ENCODE data around the gene AIF1. TPM values are rescaled to one million over a fixed set of nuclear protein-coding genes. Genes with fewer than 3 reads are reported as not detected.

AIF1 gene
- total and polyA plus RNA-seq, 9 donors = 4.5 to 82.4 (median 13.3) TPM

DNA sequence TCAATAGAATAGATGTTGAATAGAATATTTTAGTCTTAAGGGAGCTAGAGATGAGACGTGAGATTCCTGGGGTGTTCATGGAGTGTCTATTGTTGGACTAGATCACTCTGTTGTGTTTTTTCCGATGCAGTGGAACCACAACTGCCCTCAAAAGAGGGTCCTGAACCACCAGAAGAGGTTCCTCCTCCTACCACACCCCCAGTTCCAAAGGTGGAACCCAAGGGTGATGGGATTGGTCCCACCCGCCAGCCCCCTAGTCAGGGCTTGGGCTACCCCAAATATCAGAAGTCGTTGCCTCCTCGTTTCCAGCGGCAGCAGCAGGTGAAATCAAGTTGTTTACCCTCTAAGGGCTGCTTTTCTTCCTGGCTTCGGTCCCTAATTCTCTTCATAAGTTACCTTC lies 14.0 kb downstream of the AIF1 start:
- no peak overlapping the region for H3K27ac ChIP-seq
- no peaks in the 10 kb centered on the region for H3K27me3 ChIP-seq
- no peaks in the 10 kb centered on the region for H3K9me3 ChIP-seq
- no peaks in the 10 kb centered on the region for H3K4me1 ChIP-seq (ENCODE audit: insufficient read depth)
- intact Hi-C loops (cut with DNase I) = no loop called here
- no peak overlapping the region for H3K4me3 ChIP-seq
- DNase-seq = no peak
- TF ChIP-seq EP300 (IDR thresholded peaks at IDR 0.05) (no peak), POLR2A (IDR thresholded peaks at IDR 0.05) (no peak)
- TF ChIP-seq, protein P1, sequence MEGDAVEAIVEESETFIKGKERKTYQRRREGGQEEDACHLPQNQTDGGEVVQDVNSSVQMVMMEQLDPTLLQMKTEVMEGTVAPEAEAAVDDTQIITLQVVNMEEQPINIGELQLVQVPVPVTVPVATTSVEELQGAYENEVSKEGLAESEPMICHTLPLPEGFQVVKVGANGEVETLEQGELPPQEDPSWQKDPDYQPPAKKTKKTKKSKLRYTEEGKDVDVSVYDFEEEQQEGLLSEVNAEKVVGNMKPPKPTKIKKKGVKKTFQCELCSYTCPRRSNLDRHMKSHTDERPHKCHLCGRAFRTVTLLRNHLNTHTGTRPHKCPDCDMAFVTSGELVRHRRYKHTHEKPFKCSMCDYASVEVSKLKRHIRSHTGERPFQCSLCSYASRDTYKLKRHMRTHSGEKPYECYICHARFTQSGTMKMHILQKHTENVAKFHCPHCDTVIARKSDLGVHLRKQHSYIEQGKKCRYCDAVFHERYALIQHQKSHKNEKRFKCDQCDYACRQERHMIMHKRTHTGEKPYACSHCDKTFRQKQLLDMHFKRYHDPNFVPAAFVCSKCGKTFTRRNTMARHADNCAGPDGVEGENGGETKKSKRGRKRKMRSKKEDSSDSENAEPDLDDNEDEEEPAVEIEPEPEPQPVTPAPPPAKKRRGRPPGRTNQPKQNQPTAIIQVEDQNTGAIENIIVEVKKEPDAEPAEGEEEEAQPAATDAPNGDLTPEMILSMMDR (IDR thresholded peaks at IDR 0.05) = no peak
- 78 to 87% (median 85%) methylated on average over 7 of the region's 7 CpGs for WGBS, 3 donors
- H3K36me3 ChIP-seq = no peaks in the 10 kb centered on the region

DNA sequence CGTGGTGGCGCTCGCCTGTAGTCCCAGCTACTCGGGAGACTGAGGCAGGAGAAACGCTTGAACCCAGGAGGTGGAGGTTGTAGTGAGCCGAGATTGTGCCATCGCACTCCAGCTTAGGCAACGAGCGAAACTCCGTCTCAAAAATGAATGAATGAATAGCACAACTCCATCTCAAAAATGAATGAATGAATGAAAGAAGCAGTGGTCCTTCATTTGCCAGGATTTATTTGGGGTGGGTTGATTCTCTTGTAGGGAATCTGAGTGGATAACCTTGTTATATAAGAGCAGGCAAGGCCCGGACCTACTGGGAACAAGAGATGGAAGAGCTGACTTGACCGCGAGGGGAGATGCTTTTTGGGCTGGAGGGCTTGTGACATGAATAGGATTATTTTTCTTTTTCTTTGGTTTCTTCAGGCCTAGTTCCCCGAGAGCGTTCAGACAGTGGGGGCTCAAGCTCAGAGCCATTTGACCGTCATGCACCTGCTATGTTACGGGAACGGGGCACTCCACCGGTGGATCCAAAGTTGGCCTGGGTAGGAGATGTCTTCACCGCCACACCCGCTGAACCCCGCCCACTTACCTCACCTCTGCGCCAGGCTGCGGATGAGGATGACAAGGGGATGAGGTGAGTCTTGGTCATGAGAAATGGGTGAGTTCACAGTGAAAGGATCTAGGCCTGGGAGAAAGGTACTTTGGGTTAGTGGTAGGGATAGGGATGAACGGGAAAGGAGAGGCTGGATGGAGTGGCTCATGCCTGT lies 15.3 kb downstream of the AIF1 start:
- Histone ChIP-seq H3K9me3 (no peaks in the 10 kb centered on the region), H3K27me3 (no peaks in the 10 kb centered on the region), H3K36me3 (peaks cover 3% of the 10 kb centered on the region), H3K27ac (no peak overlapping the region), H3K4me3 (no peak overlapping the region), H3K4me1 (ENCODE audit: insufficient read depth) (no peaks in the 10 kb centered on the region)
- DNase-seq = no peak
- TF ChIP-seq EP300 (IDR thresholded peaks at IDR 0.05) (no peak), POLR2A (IDR thresholded peaks at IDR 0.05) (no peak)
- TF ChIP-seq, protein P1 (IDR thresholded peaks at IDR 0.05) = no peak
- WGBS, 3 donors = 87 to 90% (median 87%) methylated on average over 25 of the region's 25 CpGs
- intact Hi-C loops (cut with DNase I) = no loop called here

DNA sequence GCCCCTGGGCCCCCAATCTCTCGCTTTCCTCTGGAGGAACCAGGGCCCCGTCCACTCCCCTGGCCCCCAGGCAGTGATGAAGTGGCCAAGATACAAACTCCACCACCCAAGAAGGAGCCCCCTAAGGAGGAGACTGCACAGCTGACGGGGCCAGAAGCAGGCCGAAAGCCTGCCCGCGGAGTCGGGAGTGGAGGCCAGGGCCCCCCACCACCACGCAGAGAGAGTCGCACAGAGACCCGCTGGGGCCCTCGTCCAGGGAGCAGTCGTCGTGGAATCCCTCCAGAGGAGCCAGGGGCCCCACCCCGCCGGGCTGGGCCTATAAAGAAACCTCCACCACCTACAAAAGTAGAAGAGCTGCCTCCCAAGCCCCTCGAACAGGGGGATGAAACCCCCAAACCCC lies 16.2 kb downstream of the AIF1 start:
- H3K4me3 ChIP-seq = no peak overlapping the region
- TF ChIP-seq, protein P1 (IDR thresholded peaks at IDR 0.05) = no peak
- TF ChIP-seq POLR2A (IDR thresholded peaks at IDR 0.05) (no peak), EP300 (IDR thresholded peaks at IDR 0.05) (no peak)
- H3K36me3 ChIP-seq = peaks cover 3% of the 10 kb centered on the region
- 71 to 78% (median 72%) methylated on average over 14 to 16 of the region's 16 CpGs for WGBS, 3 donors
- H3K4me1 ChIP-seq (ENCODE audit: insufficient read depth) = no peaks in the 10 kb centered on the region
- H3K9me3 ChIP-seq = no peaks in the 10 kb centered on the region
- no peaks in the 10 kb centered on the region for H3K27me3 ChIP-seq
- no peak overlapping the region for H3K27ac ChIP-seq
- no peak for DNase-seq
- intact Hi-C loops (cut with DNase I) = no loop called here

DNA sequence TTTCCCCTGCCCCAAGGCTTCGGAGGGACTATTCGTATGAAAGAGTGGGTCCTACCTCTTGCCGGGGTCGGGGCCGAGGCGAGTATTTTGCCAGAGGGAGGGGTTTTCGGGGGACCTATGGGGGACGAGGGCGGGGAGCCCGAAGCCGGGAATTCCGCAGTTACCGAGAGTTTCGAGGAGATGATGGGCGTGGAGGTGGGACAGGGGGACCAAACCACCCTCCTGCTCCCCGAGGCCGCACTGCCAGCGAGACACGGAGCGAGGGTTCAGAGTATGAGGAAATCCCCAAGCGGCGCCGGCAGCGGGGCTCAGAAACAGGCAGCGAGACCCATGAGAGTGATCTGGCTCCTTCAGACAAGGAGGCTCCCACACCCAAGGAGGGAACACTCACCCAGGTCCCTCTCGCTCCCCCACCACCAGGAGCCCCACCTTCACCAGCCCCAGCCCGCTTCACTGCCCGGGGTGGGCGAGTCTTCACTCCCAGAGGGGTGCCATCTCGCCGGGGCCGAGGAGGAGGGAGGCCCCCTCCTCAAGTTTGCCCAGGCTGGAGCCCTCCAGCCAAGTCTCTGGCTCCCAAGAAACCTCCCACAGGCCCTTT lies 16.7 kb downstream of the AIF1 start:
- H3K9me3 ChIP-seq = no peaks in the 10 kb centered on the region
- H3K27me3 ChIP-seq = no peaks in the 10 kb centered on the region
- peaks cover 3% of the 10 kb centered on the region for H3K36me3 ChIP-seq
- no peak overlapping the region for H3K27ac ChIP-seq
- H3K4me1 ChIP-seq (ENCODE audit: insufficient read depth) = no peaks in the 10 kb centered on the region
- 79 to 81% (median 81%) methylated on average over 31 to 32 of the region's 32 CpGs for WGBS, 3 donors
- H3K4me3 ChIP-seq = no peak overlapping the region
- TF ChIP-seq EP300 (IDR thresholded peaks at IDR 0.05) = no peak
- no peak for TF ChIP-seq POLR2A (IDR thresholded peaks at IDR 0.05)
- TF ChIP-seq, protein P1 (IDR thresholded peaks at IDR 0.05) = no peak
- intact Hi-C loops (cut with DNase I) = no loop called here
- no peak for DNase-seq
